Breast epithelium (tissue), 4 donors: Measurements from ENCODE around the gene TOX2. TPM values are rescaled to one million over a fixed set of nuclear protein-coding genes. Genes with fewer than 3 reads are reported as not detected.

Experiments
- DNase-seq, 2 donors: peaks; one replicate each; pipeline ENCODE4 v3.0.0-alpha.2; 2019; ENCODE audit warnings: low spot score in 2 of 2
- H3K27ac ChIP-seq, 2 donors: fragments of 200-600 bp; sonication (generic) in 1 of 2; one replicate each; pipeline ENCODE4 v1.5.1; 2016 to 2019; ENCODE audit warnings: mild to moderate bottlenecking in 1 of 2
- H3K27me3 ChIP-seq, 2 donors: fragments of 200-600 bp; sonication (generic) in 1 of 2; one replicate each; pipeline versions ENCODE4 v1.5.1 to v1.6.0; 2017 to 2019; ENCODE audit warnings: control low read depth in 1 of 2, mild to moderate bottlenecking in 1 of 2
- H3K36me3 ChIP-seq: fragments of 200-600 bp; one replicate; pipeline ENCODE4 v1.5.1; 2019
- H3K4me1 ChIP-seq, 2 donors: fragments of 200-600 bp; sonication (generic); one replicate each; pipeline ENCODE4 v1.5.1; 2016 to 2019; ENCODE audit warnings: control low read depth in 1 of 2
- H3K4me3 ChIP-seq, 3 donors: fragments of 200-600 bp; sonication (generic); 1 replicate in 2 of 3; 2 replicates in 1 of 3; pipeline ENCODE4 v1.5.1; 2016 to 2019; ENCODE audit warnings: mild to moderate bottlenecking in 3 of 3, moderate library complexity in 2 of 3
- H3K9me3 ChIP-seq, 2 donors: fragments of 200-600 bp; sonication (generic) in 1 of 2; one replicate each; pipeline ENCODE4 v1.5.1; 2016 to 2019; ENCODE audit warnings: control low read depth in 1 of 2
- CTCF ChIP-seq, 3 donors: fragments of 450-650 bp; IDR thresholded peaks; one replicate each; pipeline ENCODE4 v1.5.1; 2016 to 2017; ENCODE audit warnings: antibody characterized with exemption in 3 of 3, mild to moderate bottlenecking in 3 of 3, moderate library complexity in 3 of 3
- POLR2A ChIP-seq: fragments of 450-650 bp; IDR thresholded peaks from one replicate; pipeline ENCODE4 v1.6.1; 2016; ENCODE audit warnings: antibody characterized with exemption, mild to moderate bottlenecking, moderate library complexity
- POLR2AphosphoS5 ChIP-seq, 3 donors: sonication (generic); formaldehyde crosslinking; IDR thresholded peaks; one replicate each; pipeline ENCODE4 v1.6.1; 2017; ENCODE audit warnings: antibody characterized with exemption in 3 of 3
- intact Hi-C: fragments of 100-400 bp; cut with DNase I; formaldehyde crosslinking; loops from one replicate; pipeline ENCODE4 v1.15.1; 2023; ENCODE audit warnings: low total_unique reads
- total RNA-seq, 3 donors: library from RNA; depleted of rRNA; stranded (reverse); fragments of >200 nt; gene quantifications; one replicate each; pipeline ENCODE4 v1.1.0, GENCODE V29; 2016

The TOX2 gene
- total RNA-seq, 3 donors from 2014 or later: 0.44 to 7.4 (median 0.66) TPM

- H3K27ac ChIP-seq: no peak overlapping the region
- TF ChIP-seq POLR2AphosphoS5 (IDR thresholded peaks at IDR 0.05) (no peak), CTCF (IDR thresholded peaks at IDR 0.05) (no peak), POLR2A (no peak)
- intact Hi-C loops: no loop called here
Measured at GRCh38 chr20:43983359-43983758, 68.7 kb downstream of the TOX2 start.

GRCh38 chr20:43983904-43984361, 69.3 kb downstream of the TOX2 start:
- Histone ChIP-seq H3K9me3 (no peaks in the 10 kb centered on the region), H3K4me1 (no peaks in the 10 kb centered on the region), H3K4me3 (no peak overlapping the region), H3K27me3 (no peaks in the 10 kb centered on the region), H3K27ac (no peak overlapping the region), H3K36me3 (no peaks in the 10 kb centered on the region)
- DNase-seq: no peak
- no peak for TF ChIP-seq POLR2A
- no peak for TF ChIP-seq CTCF (IDR thresholded peaks at IDR 0.05)
- no peak for TF ChIP-seq POLR2AphosphoS5 (IDR thresholded peaks at IDR 0.05)
- intact Hi-C loops: no loop called here

More at GRCh38 chr20:43983359-43983758, 68.7 kb downstream of the TOX2 start:
- DNase-seq: no peak
- Histone ChIP-seq H3K4me3 (no peak overlapping the region), H3K27me3 (no peaks in the 10 kb centered on the region), H3K9me3 (no peaks in the 10 kb centered on the region), H3K4me1 (no peaks in the 10 kb centered on the region), H3K36me3 (no peaks in the 10 kb centered on the region)

- Histone ChIP-seq H3K27ac (no peak overlapping the region), H3K9me3 (no peaks in the 10 kb centered on the region), H3K4me1 (no peaks in the 10 kb centered on the region), H3K36me3 (no peaks in the 10 kb centered on the region), H3K4me3 (no peak overlapping the region), H3K27me3 (no peaks in the 10 kb centered on the region)
- DNase-seq: no peak
- no peak for TF ChIP-seq CTCF (IDR thresholded peaks at IDR 0.05)
- no peak for TF ChIP-seq POLR2A
- intact Hi-C loops: no loop called here
Measured at GRCh38 chr20:43984587-43984986, 69.9 kb downstream of the TOX2 start.

- Histone ChIP-seq H3K36me3 (no peaks in the 10 kb centered on the region), H3K9me3 (no peaks in the 10 kb centered on the region)
- no peak for DNase-seq
Measured at GRCh38 chr20:43985121-43985520, 70.5 kb downstream of the TOX2 start.

More at GRCh38 chr20:43985121-43985520, 70.5 kb downstream of the TOX2 start:
- no peaks in the 10 kb centered on the region for H3K27me3 ChIP-seq
- intact Hi-C loops: no loop called here
- no peaks in the 10 kb centered on the region for H3K4me1 ChIP-seq
- no peak overlapping the region for H3K4me3 ChIP-seq
- no peak overlapping the region for H3K27ac ChIP-seq
- TF ChIP-seq CTCF (IDR thresholded peaks at IDR 0.05) (no peak), POLR2A (no peak), POLR2AphosphoS5 (IDR thresholded peaks at IDR 0.05) (no peak)
